Activated CD4-positive, CD25-positive, alpha-beta regulatory T cell (primary cell): ENCODE measurements around the gene EHD1.
A peak's percentile ranks its signal among the peaks of the same experiment; 100 is the strongest.

Experiments used
- DNase-seq, 4 experiments: peaks; one replicate each; lab custom pipeline; 2025; lab: John Stamatoyannopoulos, UW

The EHD1 gene

GRCh38 chr11:64909653-64910343, 31.4 kb upstream of the EHD1 start:
- no peak for DNase-seq

- DNase-seq = no peak
These were observed 30.3 kb upstream of the EHD1 start for GRCh38 chr11:64908766-64909165.

DNA sequence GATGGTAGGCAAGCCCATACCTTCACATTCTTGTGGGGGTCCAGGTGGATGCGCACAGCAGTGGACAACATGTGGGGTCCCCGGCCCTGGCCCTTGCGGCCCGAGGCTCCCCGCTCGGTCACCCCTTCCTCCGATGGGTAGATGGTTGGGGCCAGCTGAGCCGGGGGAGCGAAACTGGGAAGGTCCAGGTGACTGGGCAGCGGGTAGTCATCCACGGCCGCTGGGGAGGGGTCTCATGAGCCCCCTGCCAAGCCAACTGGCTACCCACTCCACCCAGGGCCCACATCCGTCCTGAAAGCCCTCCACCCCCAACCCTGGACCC, 27.9 kb upstream of the EHD1 start:
- no peak for DNase-seq

DNA sequence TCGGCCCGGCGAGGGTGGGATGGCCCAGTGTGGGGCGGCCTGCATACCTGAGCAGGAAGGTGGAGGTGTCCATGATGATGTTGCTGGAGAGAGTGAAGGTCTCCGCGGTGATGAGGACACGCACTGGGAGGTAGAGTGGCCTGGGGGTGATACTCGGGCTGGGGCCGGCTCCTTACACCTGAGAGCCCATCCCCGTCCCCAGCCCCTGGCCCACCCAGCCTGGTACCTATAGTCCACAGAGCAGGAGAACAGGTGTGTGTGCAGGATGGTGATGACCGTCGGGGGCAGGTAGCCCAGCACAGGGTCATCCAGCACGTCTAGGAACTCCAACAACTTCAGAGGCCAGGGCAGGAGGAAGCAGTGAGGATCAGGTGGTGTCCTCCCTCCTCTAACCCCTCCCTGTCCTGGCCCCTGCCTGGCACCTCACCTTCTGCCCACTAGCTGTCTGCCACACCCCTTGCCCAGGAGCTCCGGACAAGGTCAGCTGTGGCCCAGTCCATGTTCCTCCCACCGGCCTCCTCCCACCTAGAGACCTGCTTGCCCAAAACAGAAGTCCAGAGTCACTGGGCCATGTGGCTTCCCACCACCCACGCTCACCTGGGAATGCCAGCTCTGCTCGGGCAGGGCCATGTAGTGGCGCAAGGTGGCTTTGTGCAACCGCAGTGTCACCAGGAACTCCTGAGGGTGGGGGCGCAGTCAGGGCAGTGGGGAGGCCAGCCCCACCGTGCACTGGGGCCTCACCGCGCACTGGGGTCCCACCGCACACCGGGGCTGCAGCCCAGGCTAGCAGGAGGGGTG, 27.3 kb upstream of the EHD1 start:
- DNase-seq = no peak

- DNase-seq = no peak
These were observed 24.9 kb upstream of the EHD1 start for GRCh38 chr11:64903291-64903833.

DNA sequence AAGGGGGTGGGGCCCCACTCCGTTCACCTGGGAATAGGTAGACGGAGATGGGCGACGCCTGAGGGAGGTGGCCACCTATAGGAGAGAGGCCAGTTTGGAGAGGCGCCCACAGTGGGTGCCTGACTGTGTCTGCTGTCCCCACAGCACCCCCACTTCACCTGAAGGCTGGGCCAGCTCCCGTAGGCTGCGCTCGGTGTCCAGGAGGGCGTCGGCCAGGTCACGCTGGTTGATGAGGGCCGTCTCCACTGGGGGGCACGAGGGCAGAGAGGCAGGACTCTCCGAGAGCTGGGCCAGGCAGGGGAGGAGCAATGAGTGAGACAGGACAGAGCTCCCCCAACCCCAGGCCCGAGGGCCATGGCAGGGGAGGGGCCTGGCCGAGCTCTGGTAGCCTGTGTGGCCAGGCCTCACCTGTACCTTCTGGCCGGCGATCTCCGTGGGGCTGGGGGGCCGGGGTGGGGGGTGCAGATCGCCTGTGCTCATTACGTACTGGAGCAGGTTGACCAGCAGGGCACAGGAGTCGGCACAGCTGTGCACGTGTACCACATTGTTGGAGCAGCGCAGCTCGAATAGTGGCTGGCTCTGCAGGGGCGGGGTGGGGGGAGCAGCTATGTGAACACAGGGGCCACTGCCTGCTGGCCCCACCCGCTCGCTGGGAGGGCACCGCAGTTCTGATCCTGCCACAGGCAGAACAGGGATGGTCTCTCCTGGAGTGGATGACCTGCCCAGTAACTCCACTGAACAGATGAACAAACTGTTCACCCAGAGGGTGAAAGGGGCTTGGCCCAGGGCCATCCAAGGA, 23.9 kb upstream of the EHD1 start:
- no peak for DNase-seq

DNA sequence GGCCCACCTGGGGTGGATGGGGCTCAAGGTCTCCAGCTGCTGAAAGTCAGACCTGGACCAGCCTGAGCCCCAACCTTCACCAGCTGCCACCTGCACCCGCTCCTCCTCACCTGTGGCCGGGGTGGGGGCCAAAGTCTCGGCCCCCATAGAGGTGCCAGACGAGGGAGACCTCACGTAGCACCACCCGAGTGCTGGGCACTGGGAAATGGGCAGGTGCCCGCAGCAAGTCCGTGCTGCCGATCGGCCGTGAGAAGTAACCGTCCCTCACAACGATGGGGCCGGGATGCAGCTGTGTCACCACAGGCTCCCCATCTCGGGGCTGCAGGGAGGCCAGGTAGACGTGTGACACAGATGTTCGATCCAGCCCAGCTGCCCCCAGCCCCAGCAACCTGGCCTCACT, 22.4 kb upstream of the EHD1 start:
- DNase-seq = no peak

DNA sequence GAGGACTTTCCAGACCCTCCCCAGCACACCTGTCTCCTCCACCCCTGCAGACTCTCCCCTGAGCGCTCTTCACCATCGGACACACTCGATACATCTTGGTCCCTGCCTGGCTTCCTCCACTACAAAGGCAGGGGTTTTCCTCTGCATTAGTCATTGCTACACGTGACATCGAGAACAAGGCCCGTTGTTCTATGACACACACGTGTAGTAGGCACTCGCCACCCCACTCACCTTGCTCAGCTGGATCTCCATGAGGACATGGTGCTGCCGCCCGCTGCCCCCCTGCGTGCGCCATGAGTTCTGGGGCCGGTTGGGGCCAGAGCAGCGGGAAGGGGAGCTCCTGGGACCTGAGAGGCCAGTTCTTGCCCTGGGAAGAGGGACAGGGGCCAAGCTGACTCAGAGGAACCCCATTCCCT, 21.9 kb upstream of the EHD1 start:
- peak; percentile 29 to 50 (median 47) for DNase-seq

DNA sequence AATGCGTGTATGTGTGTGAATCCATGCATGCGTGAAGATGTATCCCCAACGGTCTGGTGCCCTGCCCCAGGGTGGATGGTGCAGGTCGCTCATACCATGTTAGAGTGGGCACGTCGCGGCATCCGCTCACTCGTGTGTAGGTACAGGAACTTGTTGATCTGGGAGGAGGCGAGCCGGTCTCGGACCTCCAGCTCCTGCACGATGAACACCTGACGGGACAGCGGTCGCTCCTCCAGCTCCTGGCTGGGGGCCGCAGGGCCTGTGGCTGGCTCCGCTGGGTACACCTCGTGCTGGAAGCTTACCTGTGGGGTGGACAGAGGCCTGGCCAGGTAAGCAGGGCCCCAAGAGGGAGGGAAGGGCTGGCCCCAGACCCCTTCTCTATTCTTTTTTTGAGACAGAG, 20.1 kb upstream of the EHD1 start:
- no peak for DNase-seq

DNA sequence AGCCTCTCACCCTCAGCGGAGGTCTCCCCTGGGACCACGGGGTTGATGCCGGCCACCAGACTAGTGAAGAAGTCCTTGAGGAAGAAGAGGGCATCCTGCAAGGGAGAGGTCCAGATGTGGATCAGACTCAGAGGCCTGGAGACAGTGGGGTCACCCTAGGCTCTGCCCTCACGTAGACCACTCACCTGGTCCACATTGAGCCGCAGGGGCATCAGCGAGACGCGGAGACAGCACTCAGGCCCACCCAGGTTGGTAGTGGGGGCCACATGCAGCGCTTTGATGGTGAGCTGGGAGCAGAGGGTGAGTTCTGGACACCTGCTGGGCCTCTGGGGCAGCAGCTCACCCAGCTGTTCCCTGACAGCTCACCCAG, 19.6 kb upstream of the EHD1 start:
- no peak for DNase-seq

DNA sequence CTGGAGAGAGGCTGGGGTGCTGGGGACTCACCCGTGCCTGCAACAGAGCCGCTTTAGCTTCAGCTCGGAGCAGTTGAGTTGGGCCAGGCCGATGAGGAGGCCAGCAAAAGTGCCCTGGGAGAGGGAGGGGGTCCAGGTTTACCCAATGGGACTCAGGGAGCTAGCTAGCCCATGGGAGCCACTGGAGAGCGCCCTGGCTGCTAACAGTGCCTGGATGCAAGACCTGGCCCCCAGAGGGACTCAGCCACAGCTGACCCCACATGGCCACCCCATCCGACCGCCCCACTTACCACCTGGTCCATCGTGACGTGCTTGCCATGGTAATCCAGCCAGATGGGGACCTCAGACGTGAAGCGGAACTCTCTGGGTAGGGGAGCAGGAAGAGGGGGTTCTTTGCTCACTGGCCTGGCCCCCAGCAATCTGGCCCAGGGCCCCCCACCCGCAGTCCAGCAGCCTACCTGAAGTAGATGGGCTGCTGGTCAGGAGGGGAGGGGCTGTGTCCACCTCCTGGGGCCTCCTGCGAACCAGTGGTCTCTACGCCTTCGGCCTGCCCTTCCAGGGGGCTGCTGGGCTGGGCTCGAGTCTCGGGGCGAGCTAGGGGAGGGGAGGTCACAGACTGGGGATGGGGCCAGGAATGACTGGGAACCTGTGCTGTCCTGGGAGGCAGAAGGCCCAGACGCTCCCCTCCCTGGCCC, 19.1 kb upstream of the EHD1 start:
- no peak for DNase-seq

GRCh38 chr11:64896448-64897022, 18.1 kb upstream of the EHD1 start:
- no peak for DNase-seq

DNA sequence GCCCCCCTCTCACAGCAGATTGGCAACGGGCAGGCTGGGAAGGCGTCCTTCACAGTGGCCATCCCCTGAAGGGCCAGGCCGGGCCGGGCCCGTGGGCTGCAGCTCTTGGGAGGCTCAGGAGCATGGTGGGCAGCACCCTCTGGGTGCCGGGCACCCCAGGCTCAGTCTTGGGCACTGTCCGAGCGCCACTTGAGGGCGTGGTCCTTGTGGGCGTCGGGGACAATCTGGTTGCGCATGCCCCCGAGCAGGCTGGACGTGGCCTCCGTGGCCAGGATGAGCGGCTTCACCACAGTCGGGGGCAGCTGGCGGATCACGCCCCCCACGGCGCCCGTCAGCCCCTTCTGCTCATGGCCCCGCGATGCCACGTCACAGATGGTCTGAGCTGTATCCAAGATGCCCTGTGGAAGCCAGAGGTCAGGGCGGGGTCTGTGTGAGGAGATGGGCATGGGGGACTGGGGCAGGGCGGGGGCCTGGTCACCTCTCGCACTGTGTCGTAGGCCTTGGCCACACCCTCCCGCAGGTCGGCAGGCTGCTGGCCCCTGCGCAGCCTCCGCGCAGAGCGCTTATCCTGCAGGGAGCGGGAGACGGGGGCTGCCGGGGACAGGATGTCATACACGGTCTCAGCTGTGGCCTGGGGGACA, 16.5 kb upstream of the EHD1 start:
- DNase-seq = no peak

DNA sequence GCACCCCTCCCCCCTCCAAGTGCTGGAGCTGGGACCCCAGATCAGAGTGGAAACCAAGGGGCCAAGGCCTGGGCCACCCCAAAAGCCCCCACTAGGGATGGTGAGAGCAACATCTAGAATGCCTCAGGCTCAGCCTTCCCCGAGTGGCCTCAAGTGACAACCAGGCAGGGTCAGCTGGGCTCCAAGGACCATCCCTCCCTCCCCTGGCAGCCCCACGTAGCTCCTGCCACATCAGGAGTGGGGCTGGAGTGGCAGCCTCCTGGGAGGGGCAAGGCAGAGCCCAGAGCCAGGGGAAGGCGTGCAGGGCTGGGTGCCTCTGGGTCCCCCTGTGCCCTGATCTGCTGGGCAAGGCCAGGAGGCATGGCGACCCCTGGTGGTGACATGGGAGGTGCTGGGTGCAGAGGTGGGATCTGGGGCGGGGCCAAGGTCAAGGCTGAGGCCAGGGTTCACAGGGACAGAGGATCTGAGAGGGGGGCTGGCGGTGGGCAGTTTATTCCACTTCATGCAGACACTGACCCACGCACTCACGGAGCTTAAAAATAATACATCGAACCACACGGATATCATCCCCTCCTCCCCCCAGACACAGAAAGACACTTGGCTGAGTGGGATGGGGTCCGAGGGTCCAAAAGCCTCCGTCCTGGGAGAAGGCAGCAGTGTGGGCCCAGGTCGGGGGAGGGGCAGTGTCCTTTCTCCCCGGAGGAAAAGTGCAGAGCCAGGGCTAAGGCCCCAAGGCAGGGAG, 15.8 kb upstream of the EHD1 start:
- DNase-seq = peak; percentile 86 to 96 (median 88)

DNA sequence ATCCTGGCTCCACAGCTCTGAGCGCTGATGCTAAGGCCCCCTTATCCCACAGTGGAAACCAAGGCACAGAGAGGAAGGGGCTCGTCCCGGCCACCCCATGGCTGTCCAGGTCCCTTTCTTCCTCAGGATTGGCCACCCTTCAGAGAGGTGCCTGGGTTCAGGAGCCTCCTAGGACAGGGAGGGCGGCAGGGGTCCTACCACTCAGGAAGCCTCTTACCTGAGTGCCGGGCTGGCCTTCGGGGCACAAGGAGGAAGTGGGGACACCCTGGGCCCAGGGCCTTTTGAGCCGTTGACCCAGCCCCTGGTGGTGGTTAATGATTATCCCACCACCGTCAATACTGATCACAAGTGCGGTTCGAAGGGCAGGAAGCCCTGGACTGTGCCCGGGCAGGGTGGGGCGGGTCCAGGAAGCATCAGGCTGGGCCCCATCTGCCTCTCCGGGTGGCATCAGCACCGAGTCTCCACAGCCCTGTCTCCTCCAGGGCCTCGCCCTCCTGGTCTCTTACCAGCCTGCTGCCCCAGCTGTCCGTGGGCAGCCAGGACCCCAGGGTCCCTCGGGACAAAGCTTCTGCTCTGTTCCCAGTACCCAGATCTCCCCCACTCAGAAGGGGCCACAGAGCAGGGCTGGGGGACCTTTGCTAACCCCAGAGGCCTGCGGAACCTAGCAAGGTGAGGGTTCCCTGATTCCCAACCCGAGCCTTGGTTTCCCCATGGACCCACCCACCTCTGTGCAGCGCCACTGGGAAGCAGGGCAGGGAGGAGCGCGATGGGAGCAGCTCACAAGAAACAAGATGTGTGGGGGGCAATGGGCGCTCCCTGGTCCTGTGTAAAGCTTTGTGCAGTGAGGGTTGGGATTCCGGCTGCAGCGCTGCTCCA, 15.0 kb upstream of the EHD1 start:
- DNase-seq = no peak

DNA sequence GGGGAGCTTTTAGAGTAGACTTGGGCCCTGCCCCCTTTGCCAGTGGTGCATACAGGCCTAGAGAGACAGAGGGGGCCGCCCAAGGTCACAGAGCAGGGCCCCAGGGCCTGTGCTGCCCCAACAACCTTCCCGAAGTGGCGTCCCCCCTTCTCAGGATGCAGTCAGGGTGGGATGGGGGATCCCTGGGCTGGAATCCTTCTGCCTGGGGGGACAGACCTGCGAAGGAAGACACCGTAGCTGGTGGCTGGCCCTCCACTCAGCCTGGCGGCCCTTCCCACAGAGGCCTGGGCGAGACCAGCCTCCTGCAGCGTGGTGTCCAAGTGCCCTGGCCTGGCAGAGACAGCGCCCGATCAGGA, 14.4 kb upstream of the EHD1 start:
- DNase-seq = no peak

GRCh38 chr11:64892411-64892831, 14.0 kb upstream of the EHD1 start:
- DNase-seq = no peak

DNA sequence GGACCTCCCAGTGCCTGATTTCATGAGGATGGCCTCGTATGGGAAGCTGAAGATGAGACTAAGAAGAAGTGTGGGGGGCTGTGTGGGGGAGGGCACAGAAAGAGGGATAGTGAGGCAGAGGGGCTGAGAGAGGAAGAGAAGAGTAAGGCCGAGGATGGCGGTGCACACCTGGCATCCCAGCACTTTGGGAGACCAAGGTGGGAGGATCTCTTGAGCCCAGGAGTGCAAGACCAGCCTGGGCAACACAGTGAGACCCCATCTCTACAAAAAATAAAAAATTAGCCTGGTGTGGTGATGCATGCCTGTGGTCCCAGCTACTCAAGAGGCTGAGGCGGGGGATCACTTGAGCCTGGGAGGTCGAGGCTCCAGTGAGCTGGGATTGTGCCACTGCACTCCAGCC, 13.5 kb upstream of the EHD1 start:
- DNase-seq = no peak

- DNase-seq = no peak
These were observed 12.9 kb upstream of the EHD1 start for GRCh38 chr11:64891215-64891848.
